Measurements from ENCODE around the gene RGS11.

Gene RGS11

GRCh38 chr16:296276-296675, 20.5 kb upstream of the RGS11 start:
- no peak for FAIRE-seq

GRCh38 chr16:293043-293775, 17.5 kb upstream of the RGS11 start:
- no peak for FAIRE-seq

DNA sequence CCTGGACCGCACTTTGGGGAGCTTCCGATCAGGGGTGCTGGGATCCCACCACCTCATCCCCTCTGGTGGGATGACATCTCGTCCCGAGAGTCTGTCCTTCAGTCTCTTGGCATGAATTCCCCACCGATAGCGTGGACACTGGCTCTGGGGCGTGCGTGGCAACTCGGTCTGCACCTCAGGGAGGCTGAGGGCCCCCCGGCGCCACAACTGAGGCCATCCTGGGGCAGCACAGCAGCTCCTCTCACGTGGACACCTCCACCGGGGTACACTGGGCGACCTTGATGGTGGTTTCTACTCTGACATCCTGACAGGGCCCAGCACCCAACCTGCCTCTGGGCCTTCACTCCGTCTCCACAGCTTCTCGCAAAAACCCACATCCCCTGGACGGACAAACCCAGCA, 15.8 kb upstream of the RGS11 start:
- FAIRE-seq = no peak

DNA sequence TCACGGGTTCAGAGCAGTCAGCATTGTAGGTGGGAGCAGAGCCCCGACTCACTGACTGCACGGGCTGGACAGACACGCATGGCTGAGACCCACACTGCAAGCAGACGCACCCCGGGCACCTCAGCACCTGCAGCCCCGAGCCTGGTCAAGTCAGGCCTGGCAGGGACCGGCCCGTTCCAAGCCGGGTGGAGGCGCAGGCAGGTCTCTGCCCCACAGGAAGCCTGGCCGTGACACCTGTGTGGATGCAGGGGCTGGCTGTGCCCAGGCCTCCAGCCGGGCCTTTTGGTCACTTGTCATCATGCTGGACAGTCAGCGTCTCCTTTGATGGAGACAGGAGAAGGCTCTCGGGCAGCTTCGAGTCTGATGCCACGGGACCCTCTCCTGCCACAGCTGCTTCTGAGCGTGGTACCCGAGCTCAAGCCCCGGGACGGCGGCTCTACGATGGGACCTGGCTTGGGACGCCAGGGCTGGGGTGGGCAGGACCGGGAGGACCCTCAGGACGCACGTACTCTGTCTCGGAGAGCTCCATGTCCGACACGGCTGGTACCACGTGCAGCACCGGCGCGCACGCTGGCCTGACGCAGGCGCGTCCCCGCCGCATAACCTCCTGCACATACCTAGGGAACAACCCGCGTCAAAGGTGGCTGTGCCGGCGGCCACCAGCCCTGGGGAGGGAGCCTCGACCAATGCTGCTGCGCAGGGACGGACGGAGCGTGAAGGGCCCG, 15.1 kb upstream of the RGS11 start:
- no peak for FAIRE-seq

DNA sequence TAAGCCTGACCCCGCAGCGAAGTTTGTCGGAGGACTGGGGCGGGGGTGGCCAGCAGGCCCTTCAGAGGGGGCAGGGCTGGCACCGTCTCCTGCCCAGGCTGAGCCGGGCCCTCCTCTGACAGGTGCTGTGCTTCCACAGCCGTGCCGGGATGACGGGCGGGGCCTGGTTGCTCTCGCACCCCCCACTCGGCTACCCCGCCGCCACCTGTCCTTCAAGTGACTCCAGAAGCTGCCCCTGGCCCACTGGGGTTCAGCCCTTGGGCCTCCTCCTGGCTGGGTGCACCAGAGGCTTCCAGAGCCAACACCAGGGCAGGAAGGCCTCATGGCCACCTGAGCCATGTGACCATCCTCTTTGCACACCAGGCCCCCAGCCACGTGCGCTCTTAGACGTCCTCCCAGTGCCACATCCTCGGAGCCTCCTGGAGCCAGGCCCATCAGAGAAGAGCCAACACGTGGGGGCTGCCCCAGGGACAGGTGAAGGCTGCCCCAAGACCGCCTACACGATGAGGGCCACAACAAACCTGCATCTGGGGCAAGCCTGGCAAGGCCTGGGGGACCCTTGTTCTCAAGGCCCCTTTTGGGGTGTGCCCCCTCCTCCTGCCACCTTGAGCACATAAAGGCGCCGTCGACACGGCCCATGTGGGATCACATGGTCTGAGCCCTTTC, 14.4 kb upstream of the RGS11 start:
- no peak for FAIRE-seq

DNA sequence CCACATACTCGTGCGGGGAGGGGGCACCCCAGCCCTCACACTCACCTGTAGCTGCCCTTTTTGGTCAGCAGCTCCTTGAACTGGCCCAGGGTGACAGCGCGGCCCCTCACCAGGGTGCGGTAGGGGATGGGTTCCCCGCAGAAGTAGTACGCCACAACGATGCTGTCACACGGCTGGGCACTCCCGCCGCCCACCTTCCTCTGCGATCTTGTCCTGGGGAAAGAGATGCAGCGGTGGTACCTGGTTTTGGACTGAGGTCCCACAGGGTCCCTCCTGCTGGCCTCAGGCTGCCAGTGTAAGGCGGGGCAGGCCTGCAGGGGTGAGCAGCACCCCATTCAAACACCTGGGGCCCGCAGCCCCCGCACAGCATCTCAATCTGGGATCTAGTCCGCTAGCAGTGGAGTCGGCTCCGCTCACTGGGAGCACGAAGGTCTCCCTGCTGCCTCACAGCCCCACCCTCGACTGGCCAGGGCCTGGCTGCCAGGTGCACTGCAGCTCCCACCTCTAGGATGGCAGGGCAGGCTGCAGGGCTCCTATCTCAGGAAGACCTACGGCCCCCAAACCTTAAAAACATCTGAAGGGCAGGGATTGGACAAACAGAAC, 13.8 kb upstream of the RGS11 start:
- no peak for FAIRE-seq

GRCh38 chr16:287981-288920, 12.5 kb upstream of the RGS11 start:
- no peak for FAIRE-seq

- FAIRE-seq = no peak
Measured at GRCh38 chr16:287298-287811, 11.6 kb upstream of the RGS11 start.

DNA sequence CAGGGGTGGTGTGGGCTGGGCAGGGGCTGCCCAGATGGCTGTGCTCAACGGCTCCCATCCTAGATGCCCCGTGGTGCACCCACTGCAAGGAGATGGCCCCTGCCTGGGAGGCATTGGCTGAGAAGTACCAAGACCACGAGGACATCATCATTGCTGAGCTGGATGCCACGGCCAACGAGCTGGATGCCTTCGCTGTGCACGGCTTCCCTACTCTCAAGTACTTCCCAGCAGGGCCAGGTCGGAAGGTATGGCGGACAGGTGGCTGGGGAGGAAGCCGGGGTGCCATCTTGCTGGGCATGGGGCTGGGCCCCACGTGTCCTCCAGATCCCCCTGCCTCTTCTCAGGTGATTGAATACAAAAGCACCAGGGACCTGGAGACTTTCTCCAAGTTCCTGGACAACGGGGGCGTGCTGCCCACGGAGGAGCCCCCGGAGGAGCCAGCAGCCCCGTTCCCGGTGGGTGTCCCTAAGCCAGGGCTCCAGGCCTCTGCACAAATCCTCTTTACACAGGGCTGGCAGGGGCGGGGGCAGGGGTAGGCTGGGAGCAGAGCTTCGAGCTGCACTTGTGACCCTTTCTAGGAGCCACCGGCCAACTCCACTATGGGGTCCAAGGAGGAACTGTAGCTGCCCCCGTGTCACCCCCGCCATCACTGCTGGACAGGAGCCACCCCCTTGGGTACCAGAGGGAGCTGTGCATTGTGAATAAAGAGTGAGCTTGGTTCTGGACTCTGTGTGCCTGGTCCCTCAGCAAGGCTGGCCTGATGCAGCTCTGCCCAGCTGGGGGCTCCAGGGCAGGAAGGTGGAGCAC, 10.9 kb upstream of the RGS11 start:
- no peak for FAIRE-seq

GRCh38 chr16:285146-286055, 9.7 kb upstream of the RGS11 start:
- FAIRE-seq = no peak

DNA sequence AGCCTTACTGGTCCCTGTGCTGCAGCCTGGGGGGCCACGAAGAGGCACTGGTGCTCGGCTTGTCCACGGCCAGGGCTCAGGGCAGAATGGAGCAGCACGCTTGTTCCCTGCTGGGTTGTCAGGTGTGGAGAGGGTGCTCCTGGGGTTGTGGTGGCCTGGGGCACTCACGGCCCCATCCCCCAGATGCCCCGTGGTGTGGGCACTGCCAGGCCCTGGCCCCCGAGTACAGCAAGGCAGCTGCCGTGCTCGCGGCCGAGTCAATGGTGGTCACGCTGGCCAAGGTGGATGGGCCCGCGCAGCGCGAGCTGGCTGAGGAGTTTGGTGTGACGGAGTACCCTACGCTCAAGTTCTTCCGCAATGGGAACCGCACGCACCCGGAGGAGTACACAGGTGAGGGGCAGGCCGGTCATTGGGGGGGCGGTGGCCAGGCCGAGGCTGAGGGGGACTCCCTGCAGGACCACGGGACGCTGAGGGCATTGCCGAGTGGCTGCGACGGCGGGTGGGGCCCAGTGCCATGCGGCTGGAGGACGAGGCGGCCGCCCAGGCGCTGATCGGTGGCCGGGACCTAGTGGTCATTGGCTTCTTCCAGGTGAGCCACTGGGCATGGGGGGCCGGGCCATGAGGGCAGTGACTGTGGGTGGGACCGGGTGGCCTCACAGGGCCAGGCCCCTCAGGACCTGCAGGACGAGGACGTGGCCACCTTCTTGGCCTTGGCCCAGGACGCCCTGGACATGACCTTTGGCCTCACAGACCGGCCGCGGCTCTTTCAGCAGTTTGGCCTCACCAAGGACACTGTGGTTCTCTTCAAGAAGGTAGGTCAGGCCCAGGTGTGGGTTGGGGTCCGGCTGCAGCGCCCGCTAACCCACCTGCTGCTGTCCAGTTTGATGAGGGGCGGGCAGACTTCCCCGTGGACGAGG, 8.7 kb upstream of the RGS11 start:
- no peak for FAIRE-seq

- no peak for FAIRE-seq
Measured at GRCh38 chr16:283033-283805, 7.5 kb upstream of the RGS11 start, which contains the start of gene PDIA2. Gene PDIA2 (plus strand): TSS chr16:283164. CDS start chr16:283170, 6 bp downstream.

DNA sequence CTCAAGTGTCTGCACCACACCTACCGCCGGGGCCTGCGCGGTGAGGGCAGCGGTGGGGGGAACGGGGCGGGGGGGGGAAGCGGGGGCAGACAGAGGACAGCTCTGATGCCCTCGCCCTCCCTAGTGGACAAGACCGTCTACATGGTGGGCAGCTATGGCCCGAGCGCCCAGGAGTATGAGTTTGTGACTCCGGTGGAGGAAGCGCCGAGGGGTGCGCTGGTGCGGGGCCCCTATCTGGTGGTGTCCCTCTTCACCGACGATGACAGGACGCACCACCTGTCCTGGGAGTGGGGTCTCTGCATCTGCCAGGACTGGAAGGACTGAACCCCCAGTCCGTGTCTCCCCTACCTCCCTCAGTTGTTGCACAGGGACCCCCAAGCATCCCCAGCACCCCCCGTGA, 6.7 kb upstream of the RGS11 start:
- FAIRE-seq = no peak

DNA sequence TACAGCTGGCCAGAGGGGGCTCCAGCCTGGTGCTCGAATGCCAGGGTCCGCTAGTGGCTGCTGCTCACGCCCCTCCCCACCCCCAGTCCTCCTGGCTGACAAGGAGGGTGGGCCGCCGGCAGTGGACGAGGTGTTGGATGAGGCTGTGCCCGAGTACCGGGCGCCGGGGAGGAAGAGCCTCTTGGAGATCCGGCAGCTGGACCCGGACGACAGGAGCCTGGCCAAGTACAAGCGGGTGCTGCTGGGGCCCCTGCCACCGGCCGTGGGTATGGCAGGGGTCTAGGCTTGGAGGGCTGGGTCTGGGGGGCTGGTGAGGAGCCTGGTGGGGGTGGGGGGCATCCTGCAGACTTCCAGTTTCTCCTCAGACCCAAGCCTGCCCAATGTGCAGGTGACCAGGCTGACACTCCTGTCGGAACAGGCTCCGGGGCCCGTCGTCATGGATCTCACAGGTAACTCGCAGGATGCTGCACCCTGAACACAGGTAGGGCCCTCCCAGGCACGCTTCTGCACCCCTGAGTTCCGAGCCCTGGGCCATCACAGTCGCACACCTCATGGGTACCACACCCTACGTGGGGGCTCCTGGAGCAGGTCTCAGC, 6.0 kb upstream of the RGS11 start:
- FAIRE-seq = no peak

- no peak for FAIRE-seq
Measured at GRCh38 chr16:280991-281659, 5.4 kb upstream of the RGS11 start.

- FAIRE-seq = no peak
Measured at GRCh38 chr16:280552-280951, 4.8 kb upstream of the RGS11 start, which contains the start of gene ARHGDIG. Gene ARHGDIG (plus strand): TSS chr16:280591. CDS start chr16:280681, 90 bp downstream.

DNA sequence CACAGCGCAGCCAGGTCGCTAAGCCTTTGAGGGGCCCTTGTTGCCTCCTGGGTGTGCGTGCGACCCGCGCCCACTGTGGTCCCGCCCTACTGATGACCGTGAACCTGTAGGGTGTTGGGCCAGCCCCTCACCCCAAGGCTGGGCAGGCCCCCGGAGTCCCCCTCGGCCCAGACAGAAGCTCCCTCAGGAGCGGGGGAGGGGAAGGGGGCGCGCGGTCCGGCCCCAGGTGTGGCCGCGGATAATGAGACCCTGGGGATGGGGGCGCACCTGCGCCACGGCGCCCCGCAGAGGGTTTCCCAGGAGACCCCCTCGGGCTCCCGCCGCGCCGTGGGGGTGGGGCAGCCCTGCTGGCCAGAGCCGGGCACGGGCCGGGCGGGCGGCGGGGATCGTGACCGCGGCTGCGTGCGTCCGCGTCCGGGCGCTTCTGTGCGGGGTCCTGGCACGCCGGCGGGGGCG, 4.3 kb upstream of the RGS11 start:
- FAIRE-seq = no peak
